GM18508 (cell line): ENCODE measurements around the gene PTK7.
A peak's percentile ranks its signal among the peaks of the same experiment; 100 is the strongest.

ENCODE experiments used
- ATAC-seq: cut with Tn5 transposase; IDR thresholded peaks from one replicate; pipeline ENCODE4 v1.9.1; 2021; ENCODE audit warnings: moderate number of reproducible peaks; ENCODE audit not compliant: insufficient read depth, unreplicated experiment

The PTK7 gene

GRCh38 chr6:43141644-43142043, 65.5 kb downstream of the PTK7 start:
- no peak for ATAC-seq

- no peak for ATAC-seq
Measured at GRCh38 chr6:43142101-43142500, 66.0 kb downstream of the PTK7 start.

- ATAC-seq: no peak
Measured at GRCh38 chr6:43143235-43144128, 67.4 kb downstream of the PTK7 start.

- ATAC-seq: no peak
Measured at GRCh38 chr6:43144879-43145278, 68.8 kb downstream of the PTK7 start.

- ATAC-seq: no peak
Measured at GRCh38 chr6:43146261-43146660, 70.1 kb downstream of the PTK7 start.

GRCh38 chr6:43146709-43147688, 70.9 kb downstream of the PTK7 start:
- ATAC-seq: no peak

GRCh38 chr6:43147691-43148477, 71.8 kb downstream of the PTK7 start:
- ATAC-seq: no peak

GRCh38 chr6:43149265-43149664, 73.2 kb downstream of the PTK7 start:
- no peak for ATAC-seq

- no peak for ATAC-seq
Measured at GRCh38 chr6:43150051-43150751, 74.1 kb downstream of the PTK7 start.

- no peak for ATAC-seq
Measured at GRCh38 chr6:43159599-43159998, 83.5 kb downstream of the PTK7 start.

- ATAC-seq: no peak
Measured at GRCh38 chr6:43163899-43164298, 87.8 kb downstream of the PTK7 start.

GRCh38 chr6:43170417-43170930, 94.4 kb downstream of the PTK7 start:
- no peak for ATAC-seq

- peak; percentile 40 for ATAC-seq
Measured at GRCh38 chr6:43170931-43171706, 95.0 kb downstream of the PTK7 start, which contains the start of gene SRF. Gene SRF, plus strand, starts transcription at chr6:43171269. Its CDS starts 388 bp downstream, at chr6:43171657.

- ATAC-seq: no peak
Measured at GRCh38 chr6:43171707-43172103, 95.6 kb downstream of the PTK7 start.

GRCh38 chr6:43172104-43173007, 96.2 kb downstream of the PTK7 start:
- no peak for ATAC-seq

GRCh38 chr6:43173591-43174262, 97.6 kb downstream of the PTK7 start:
- ATAC-seq: no peak
